ENCODE results near the gene EVA1B. TPM values are rescaled to one million over a fixed set of nuclear protein-coding genes. Genes with fewer than 3 reads are reported as not detected.

Gene EVA1B
- total RNA-seq, 1 donor from 2014 or later, result 101 TPM

DNA sequence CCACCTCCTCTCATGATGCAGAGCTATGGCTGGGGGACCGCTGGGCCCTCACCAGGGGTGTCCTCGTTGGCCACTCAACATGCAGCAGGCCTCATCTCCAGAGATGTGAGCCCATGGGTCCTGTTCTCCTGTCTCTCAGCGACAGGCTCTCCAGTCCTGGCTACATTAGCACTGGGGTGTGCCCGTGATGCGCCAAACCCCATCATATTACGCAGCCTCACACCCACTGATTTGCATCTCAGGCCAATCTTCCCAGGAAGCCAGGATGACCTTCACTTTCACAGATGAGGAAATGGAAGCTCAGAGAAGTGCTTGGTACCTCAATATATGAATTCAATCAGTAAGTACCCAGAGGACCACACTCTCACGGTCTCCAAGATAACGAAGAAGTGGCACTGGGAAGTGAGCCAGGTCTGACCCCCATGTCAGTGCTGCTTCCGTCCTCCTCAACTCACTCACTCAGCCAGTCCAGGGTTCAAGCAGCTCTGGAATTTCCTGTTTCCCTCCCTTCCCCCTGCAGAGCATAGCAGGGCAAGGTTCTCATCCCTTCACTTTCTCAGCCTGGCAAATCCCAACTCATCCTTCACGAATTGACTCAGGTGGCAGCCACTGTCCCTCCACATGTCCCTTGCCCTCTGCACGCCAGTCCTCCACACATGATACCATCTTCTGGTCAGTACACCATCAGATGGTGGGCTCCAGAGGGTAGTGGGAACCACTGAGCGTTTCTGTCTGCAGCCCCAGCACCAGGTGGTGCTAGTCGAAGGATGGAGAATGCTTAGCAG lies 28.9 kb upstream of the EVA1B start:
- peak overlapping the region; percentile 80 for H3K27ac ChIP-seq
- H3K36me3 ChIP-seq, result peaks cover 0 to 43% of the 10 kb centered on the region in 2 donors
- H3K4me1 ChIP-seq, result peaks cover 46% of the 10 kb centered on the region
- H3K9me3 ChIP-seq, result no peaks in the 10 kb centered on the region
- no peaks in the 10 kb centered on the region for H3K27me3 ChIP-seq
- TF ChIP-seq POLR2A (IDR thresholded peaks at IDR 0.05) (no peak), CTCF (IDR thresholded peaks at IDR 0.05) (no peak), POLR2AphosphoS5 (IDR thresholded peaks at IDR 0.05; ENCODE audit: insufficient read depth in 1 of 2, low read depth in 1 of 2) (no peak)
- intact Hi-C loops (cut with DNase I), result no loop called here
- no peak overlapping the region for H3K4me3 ChIP-seq
- no peak for DNase-seq (ENCODE audit: extremely low spot score in 2 of 2)

- Histone ChIP-seq H3K4me1 (peaks cover 46% of the 10 kb centered on the region), H3K27ac (peak overlapping the region; percentile 80), H3K36me3 (peaks cover 0 to 48% of the 10 kb centered on the region in 2 donors), H3K27me3 (no peaks in the 10 kb centered on the region), H3K9me3 (no peaks in the 10 kb centered on the region), H3K4me3 (peak overlapping the region in 1 of 2 donors; percentile 8)
- TF ChIP-seq POLR2A (IDR thresholded peaks at IDR 0.05) (no peak), POLR2AphosphoS5 (IDR thresholded peaks at IDR 0.05; ENCODE audit: insufficient read depth in 1 of 2, low read depth in 1 of 2) (no peak), CTCF (IDR thresholded peaks at IDR 0.05) (no peak)
- intact Hi-C loops (cut with DNase I), result no loop called here
- no peak for DNase-seq (ENCODE audit: extremely low spot score in 2 of 2)
Measured at GRCh38 chr1:36351227-36351977, 28.0 kb upstream of the EVA1B start.

GRCh38 chr1:36350659-36351226 lies 27.3 kb upstream of the EVA1B start:
- H3K4me3 ChIP-seq, result peak overlapping the region in 1 of 2 donors; percentile 8
- DNase-seq (ENCODE audit: extremely low spot score in 2 of 2), result no peak
- intact Hi-C loops (cut with DNase I), result no loop called here

GRCh38 chr1:36349839-36350238 lies 26.4 kb upstream of the EVA1B start:
- H3K36me3 ChIP-seq, result peaks cover 0 to 48% of the 10 kb centered on the region in 2 donors

More at GRCh38 chr1:36350659-36351226, 27.3 kb upstream of the EVA1B start:
- H3K27me3 ChIP-seq, result no peaks in the 10 kb centered on the region
- peaks cover 0 to 47% of the 10 kb centered on the region in 2 donors for H3K36me3 ChIP-seq
- TF ChIP-seq POLR2AphosphoS5 (IDR thresholded peaks at IDR 0.05; ENCODE audit: insufficient read depth in 1 of 2, low read depth in 1 of 2), result peak in 1 of 2 donors; percentile 53
- no peak for TF ChIP-seq CTCF (IDR thresholded peaks at IDR 0.05)
- TF ChIP-seq POLR2A (IDR thresholded peaks at IDR 0.05), result no peak
- H3K9me3 ChIP-seq, result no peaks in the 10 kb centered on the region
- peak overlapping the region; percentile 80 for H3K27ac ChIP-seq
- H3K4me1 ChIP-seq, result peaks cover 46% of the 10 kb centered on the region

More at GRCh38 chr1:36349839-36350238, 26.4 kb upstream of the EVA1B start:
- no peak for DNase-seq (ENCODE audit: extremely low spot score in 2 of 2)
- no peaks in the 10 kb centered on the region for H3K9me3 ChIP-seq
- H3K4me1 ChIP-seq, result peaks cover 46% of the 10 kb centered on the region
- no peak for TF ChIP-seq POLR2AphosphoS5 (IDR thresholded peaks at IDR 0.05; ENCODE audit: insufficient read depth in 1 of 2, low read depth in 1 of 2)
- TF ChIP-seq CTCF (IDR thresholded peaks at IDR 0.05), result no peak
- no peak for TF ChIP-seq POLR2A (IDR thresholded peaks at IDR 0.05)
- intact Hi-C loops (cut with DNase I), result no loop called here
- peak overlapping the region; percentile 80 for H3K27ac ChIP-seq
- H3K27me3 ChIP-seq, result no peaks in the 10 kb centered on the region
- H3K4me3 ChIP-seq, result no peak overlapping the region
